Loucy (cell line): ENCODE measurements around the gene SDHA.
"Not testable (repeated sequence)": the region's sequence is repeated elsewhere in the genome, so short reads cannot be mapped to it uniquely, and the experiment has no call there.

Experiments
- H2AFZ ChIP-seq: fragments of 200-600 bp; sonication (generic); 2 replicates; pipeline ENCODE4 v1.6.0; 2016; ENCODE audit warnings: antibody characterized with exemption, mild to moderate bottlenecking, low read length, moderate library complexity
- H3F3A ChIP-seq: fragments of 200-600 bp; 2 replicates; pipeline ENCODE4 v1.6.0; 2016; ENCODE audit warnings: antibody characterized with exemption, low read depth, mild to moderate bottlenecking
- H3K27me3 ChIP-seq: fragments of 200-600 bp; sonication (generic); 2 replicates; pipeline ENCODE4 v1.6.1; 2014; ENCODE audit warnings: low read length, mild to moderate bottlenecking; ENCODE audit not compliant: insufficient read depth, poor library complexity, severe bottlenecking
- H3K36me3 ChIP-seq: fragments of 200-600 bp; sonication (generic); 2 replicates; pipeline ENCODE4 v1.6.1; 2016; ENCODE audit warnings: low read length; ENCODE audit not compliant: insufficient read depth
- H3K4me1 ChIP-seq: fragments of 200-600 bp; sonication (generic); 2 replicates; pipeline ENCODE4 v1.5.1; 2014; ENCODE audit warnings: low read length, mild to moderate bottlenecking; ENCODE audit not compliant: insufficient read depth, poor library complexity, severe bottlenecking
- H3K4me2 ChIP-seq: fragments of 200-600 bp; sonication (generic); 2 replicates; pipeline ENCODE4 v1.6.0; 2014; ENCODE audit warnings: antibody characterized with exemption, low read length, low read depth, mild to moderate bottlenecking; ENCODE audit not compliant: poor library complexity, severe bottlenecking
- H3K4me3 ChIP-seq: fragments of 200-600 bp; sonication (generic); 2 replicates; pipeline ENCODE4 v1.5.1; 2014; ENCODE audit warnings: low read length, mild to moderate bottlenecking, mixed read lengths; ENCODE audit not compliant: poor library complexity, severe bottlenecking
- H3K79me2 ChIP-seq: fragments of 200-600 bp; sonication (generic); 2 replicates; pipeline ENCODE4 v1.6.1; 2014; ENCODE audit warnings: low read length; ENCODE audit not compliant: insufficient read depth
- H3K9ac ChIP-seq: fragments of 200-600 bp; sonication (generic); 2 replicates; pipeline ENCODE4 v1.6.0; 2014; ENCODE audit warnings: mild to moderate bottlenecking, low read depth, low read length, moderate library complexity; ENCODE audit not compliant: poor library complexity, severe bottlenecking
- H3K9me2 ChIP-seq: fragments of 200-600 bp; sonication (generic); replicated peaks from 2 replicates; pipeline ENCODE4 v1.6.1; 2016; ENCODE audit warnings: low read depth, low read length, mixed read lengths
- H3K9me3 ChIP-seq: fragments of 200-600 bp; sonication (generic); 2 replicates; pipeline ENCODE4 v1.6.1; 2014; ENCODE audit warnings: mild to moderate bottlenecking, antibody characterized with exemption, low read length, low read depth; ENCODE audit not compliant: insufficient read depth
- H4K20me1 ChIP-seq: fragments of 200-600 bp; sonication (generic); 2 replicates; pipeline ENCODE4 v1.6.0; 2014; ENCODE audit warnings: antibody characterized with exemption, low read length, mild to moderate bottlenecking; ENCODE audit not compliant: insufficient read depth, poor library complexity, severe bottlenecking
- EZH2phosphoT487 ChIP-seq: fragments of 200-600 bp; IDR thresholded peaks from 2 replicates; pipeline ENCODE4 v1.6.1; 2018; ENCODE audit warnings: antibody characterized with exemption, mild to moderate bottlenecking, moderate library complexity, borderline replicate concordance
- TF ChIP-seq, protein P1 (sequence below): fragments of 200-600 bp; sonication (generic); conservative IDR thresholded peaks from 2 replicates; pipeline ENCODE4 v1.5.1; 2014; ENCODE audit warnings: mild to moderate bottlenecking, antibody characterized with exemption, low read length

Gene SDHA

GRCh38 chr5:196350-196749 lies 21.8 kb upstream of the SDHA start:
- Histone ChIP-seq H4K20me1 (no peaks in the 10 kb centered on the region), H3K36me3 (no peaks in the 10 kb centered on the region), H3K79me2 (no peaks in the 10 kb centered on the region), H3K9me2 (no peaks in the 10 kb centered on the region), H2AFZ (no peak overlapping the region), H3F3A (no peaks in the 10 kb centered on the region), H3K4me1 (peaks cover 16% of the 10 kb centered on the region), H3K4me3 (no peak overlapping the region), H3K27me3 (no peaks in the 10 kb centered on the region), H3K9ac (no peak overlapping the region), H3K4me2 (no peak overlapping the region), H3K9me3 (no peaks in the 10 kb centered on the region)
- TF ChIP-seq, protein P1, sequence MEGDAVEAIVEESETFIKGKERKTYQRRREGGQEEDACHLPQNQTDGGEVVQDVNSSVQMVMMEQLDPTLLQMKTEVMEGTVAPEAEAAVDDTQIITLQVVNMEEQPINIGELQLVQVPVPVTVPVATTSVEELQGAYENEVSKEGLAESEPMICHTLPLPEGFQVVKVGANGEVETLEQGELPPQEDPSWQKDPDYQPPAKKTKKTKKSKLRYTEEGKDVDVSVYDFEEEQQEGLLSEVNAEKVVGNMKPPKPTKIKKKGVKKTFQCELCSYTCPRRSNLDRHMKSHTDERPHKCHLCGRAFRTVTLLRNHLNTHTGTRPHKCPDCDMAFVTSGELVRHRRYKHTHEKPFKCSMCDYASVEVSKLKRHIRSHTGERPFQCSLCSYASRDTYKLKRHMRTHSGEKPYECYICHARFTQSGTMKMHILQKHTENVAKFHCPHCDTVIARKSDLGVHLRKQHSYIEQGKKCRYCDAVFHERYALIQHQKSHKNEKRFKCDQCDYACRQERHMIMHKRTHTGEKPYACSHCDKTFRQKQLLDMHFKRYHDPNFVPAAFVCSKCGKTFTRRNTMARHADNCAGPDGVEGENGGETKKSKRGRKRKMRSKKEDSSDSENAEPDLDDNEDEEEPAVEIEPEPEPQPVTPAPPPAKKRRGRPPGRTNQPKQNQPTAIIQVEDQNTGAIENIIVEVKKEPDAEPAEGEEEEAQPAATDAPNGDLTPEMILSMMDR: no peak
- TF ChIP-seq EZH2phosphoT487: no peak

DNA sequence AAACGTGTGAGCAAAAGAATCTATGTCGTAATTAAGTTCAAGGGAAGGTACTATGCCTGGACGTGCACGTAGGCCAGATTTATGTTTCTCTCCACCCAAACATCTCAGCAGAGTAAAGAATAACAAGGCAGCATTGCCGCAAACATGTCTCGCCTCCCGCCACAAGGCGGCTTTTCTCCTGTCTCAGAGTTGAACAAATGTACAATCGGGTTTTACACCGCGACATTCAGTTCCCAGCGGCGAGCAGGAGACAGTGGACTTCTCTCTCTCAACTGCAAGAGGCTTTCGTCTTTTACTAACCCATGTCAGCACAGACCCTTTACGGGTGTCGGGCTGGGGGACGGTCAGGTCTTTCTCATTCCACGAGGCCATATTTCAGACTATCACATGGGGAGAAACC lies 21.1 kb upstream of the SDHA start:
- not testable (repeated sequence) for H2AFZ ChIP-seq, H3K36me3 ChIP-seq, H3F3A ChIP-seq, H3K4me2 ChIP-seq, H4K20me1 ChIP-seq, H3K9me2 ChIP-seq, H3K79me2 ChIP-seq, H3K27me3 ChIP-seq, H3K9ac ChIP-seq, H3K4me3 ChIP-seq, H3K9me3 ChIP-seq
- H3K4me1 ChIP-seq: peaks cover 23% of the 10 kb centered on the region

DNA sequence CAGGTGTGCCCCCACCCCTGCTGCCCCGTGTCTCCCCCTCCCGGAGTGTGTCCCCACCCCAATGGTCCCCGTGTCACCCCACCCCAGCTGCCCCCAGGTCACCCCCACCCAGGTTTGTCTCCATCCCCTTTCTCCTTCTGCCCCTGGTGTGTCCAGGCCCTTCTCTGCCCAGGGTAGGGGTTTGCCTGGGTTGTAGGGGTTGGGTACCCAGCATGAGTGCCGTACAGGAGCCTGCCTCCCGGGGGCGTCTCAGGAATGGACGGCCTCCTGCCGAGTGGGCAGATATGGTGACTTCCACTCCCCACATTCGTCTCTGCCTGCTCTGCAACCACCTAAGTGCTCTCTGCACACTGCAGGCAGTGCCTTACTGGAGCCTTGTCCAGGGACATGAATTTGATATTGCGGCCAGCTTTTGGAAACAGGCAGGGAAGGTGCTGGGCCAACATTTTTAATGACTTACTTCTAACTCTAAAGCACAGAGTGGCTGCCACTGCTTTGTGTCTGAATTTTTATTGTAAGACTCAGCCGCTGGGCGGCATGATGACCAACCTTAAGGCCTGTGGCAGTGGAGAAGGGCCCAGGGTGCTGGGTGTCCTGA lies 20.1 kb upstream of the SDHA start:
- Histone ChIP-seq H4K20me1 (no peaks in the 10 kb centered on the region), H3F3A (no peaks in the 10 kb centered on the region), H2AFZ (no peak overlapping the region), H3K79me2 (no peaks in the 10 kb centered on the region), H3K4me1 (peaks cover 24% of the 10 kb centered on the region), H3K27me3 (no peaks in the 10 kb centered on the region), H3K9ac (no peak overlapping the region), H3K4me2 (no peak overlapping the region), H3K9me2 (no peaks in the 10 kb centered on the region), H3K36me3 (peaks cover 4% of the 10 kb centered on the region; the same call in 1 of the 2 replicates), H3K9me3 (no peaks in the 10 kb centered on the region), H3K4me3 (no peak overlapping the region)
- TF ChIP-seq, protein P1: no peak; the same call in 1 of the 2 replicates
- TF ChIP-seq EZH2phosphoT487: no peak

DNA sequence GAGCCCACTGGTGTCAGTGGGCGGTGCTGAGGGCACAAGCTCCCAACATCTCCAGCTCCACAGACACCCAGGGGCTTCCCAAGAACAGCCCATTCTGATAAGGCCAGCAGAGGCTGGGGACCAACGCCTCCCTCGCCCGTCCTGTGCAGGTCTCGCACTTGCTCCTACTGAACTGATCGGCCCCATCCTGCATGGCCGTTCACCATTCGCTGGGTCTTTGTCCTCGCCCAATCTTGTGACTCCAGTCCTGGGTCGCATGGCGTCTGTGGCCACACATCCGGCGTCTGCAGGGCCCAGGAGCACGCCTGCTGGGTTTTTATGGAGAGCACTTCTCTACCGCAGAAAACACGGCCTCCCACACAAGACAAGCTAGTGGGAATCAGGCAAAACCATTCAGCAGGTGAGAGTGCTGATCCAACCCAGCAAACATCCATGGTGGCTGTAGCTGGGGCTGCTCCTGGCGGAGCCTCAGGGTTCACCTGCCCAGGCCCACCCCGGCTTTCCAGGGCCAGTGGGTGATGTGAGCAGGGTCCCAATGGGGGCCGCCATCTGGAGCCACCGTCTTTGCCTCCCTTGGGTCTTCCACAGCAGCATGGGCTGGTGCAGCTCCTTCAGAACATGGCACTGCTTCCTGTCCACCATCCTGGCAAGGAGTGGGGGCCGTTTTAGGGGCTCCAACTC lies 19.5 kb upstream of the SDHA start:
- Histone ChIP-seq H4K20me1 (no peaks in the 10 kb centered on the region), H3K9ac (no peak overlapping the region)

More for the DNA sequence above, 19.5 kb upstream of the SDHA start:
- Histone ChIP-seq H3K36me3 (peaks cover 9% of the 10 kb centered on the region; the same call in 1 of the 2 replicates), H3K4me3 (no peak overlapping the region), H3K27me3 (no peaks in the 10 kb centered on the region), H3K9me3 (no peaks in the 10 kb centered on the region), H3K79me2 (no peaks in the 10 kb centered on the region), H3K9me2 (no peaks in the 10 kb centered on the region), H3K4me2 (no peak overlapping the region), H2AFZ (no peak overlapping the region), H3K4me1 (peaks cover 24% of the 10 kb centered on the region), H3F3A (no peaks in the 10 kb centered on the region)
- no peak for TF ChIP-seq EZH2phosphoT487
- TF ChIP-seq, protein P1: no peak
